ENCODE data around the gene MALRD1. TPM values are rescaled to one million over a fixed set of nuclear protein-coding genes. Genes with fewer than 3 reads are reported as not detected.

MALRD1 gene
- polyA plus RNA-seq, 1 donor: 109 TPM

DNA sequence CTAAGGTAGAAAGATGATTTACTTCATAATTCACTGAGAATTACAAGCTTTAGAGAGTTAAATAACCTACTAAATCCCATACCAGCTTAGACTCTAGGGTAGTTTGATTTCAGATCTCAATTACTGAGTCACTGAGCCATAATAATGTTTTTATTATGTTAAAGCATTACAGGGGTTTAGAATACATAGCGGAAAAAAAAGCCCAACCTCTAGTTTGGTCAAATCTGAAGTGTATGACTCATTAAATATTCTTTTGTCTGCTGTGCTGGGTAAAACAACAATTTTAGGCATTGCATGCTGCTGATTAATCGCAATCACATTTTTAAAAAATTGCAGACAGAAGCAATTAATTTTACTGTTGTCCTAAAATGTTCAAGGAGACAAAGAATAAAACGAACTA is 48.5 kb downstream of the MALRD1 start:
- peaks cover 20% of the 10 kb centered on the region for H3K36me3 ChIP-seq (ENCODE audit: control insufficient read depth, insufficient read depth, low read length)
- no peak for DNase-seq
- 95% methylated on average over 3 of the region's 3 CpGs for WGBS (ENCODE audit: insufficient coverage, low lambda C conversion rate)
- no peaks in the 10 kb centered on the region for H3K27me3 ChIP-seq (ENCODE audit: control insufficient read depth, insufficient read depth, low read length)
- no peak overlapping the region for H3K4me3 ChIP-seq (ENCODE audit: low read length)
- no peak overlapping the region for H3K27ac ChIP-seq (ENCODE audit: low read length)
- H3K9me3 ChIP-seq (ENCODE audit: control insufficient read depth, low read depth, low read length): no peaks in the 10 kb centered on the region
- no peaks in the 10 kb centered on the region for H3K4me1 ChIP-seq (ENCODE audit: control insufficient read depth, insufficient read depth, low read length)

GRCh38 chr10:19098803-19099202 is 50.2 kb downstream of the MALRD1 start:
- no peak for DNase-seq
- Histone ChIP-seq H3K27me3 (ENCODE audit: control insufficient read depth, insufficient read depth, low read length) (no peaks in the 10 kb centered on the region), H3K9me3 (ENCODE audit: control insufficient read depth, low read depth, low read length) (no peaks in the 10 kb centered on the region), H3K27ac (ENCODE audit: low read length) (no peak overlapping the region), H3K36me3 (ENCODE audit: control insufficient read depth, insufficient read depth, low read length) (peaks cover 27% of the 10 kb centered on the region), H3K4me1 (ENCODE audit: control insufficient read depth, insufficient read depth, low read length) (no peaks in the 10 kb centered on the region), H3K4me3 (ENCODE audit: low read length) (no peak overlapping the region)
- 100% methylated on average over 1 of the region's 7 CpGs for WGBS (ENCODE audit: insufficient coverage, low lambda C conversion rate)

DNA sequence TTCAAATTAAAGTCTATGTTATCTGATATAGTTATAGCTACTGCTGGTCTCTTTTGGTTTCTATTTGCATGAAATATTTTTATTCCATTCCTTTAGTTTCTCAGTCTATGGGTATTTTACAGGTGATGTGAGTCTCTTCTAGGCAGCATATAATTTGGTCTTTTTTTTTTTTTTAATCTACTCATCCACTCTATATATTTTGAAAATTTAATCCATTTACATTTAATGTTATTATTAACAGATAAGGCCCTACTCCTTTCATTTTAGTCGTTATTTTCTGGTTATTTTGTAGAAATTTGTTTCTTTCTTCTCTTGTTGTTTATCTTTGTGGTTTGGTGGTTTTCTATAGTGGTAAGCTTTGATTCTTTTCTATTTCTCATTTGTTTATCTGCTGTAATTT is 58.8 kb downstream of the MALRD1 start:
- no peak for DNase-seq
- H3K27me3 ChIP-seq (ENCODE audit: control insufficient read depth, insufficient read depth, low read length): no peaks in the 10 kb centered on the region
- H3K27ac ChIP-seq (ENCODE audit: low read length): no peak overlapping the region
- H3K9me3 ChIP-seq (ENCODE audit: control insufficient read depth, low read depth, low read length): peaks cover 16% of the 10 kb centered on the region
- WGBS (ENCODE audit: insufficient coverage, low lambda C conversion rate): 67% methylated on average over 1 of the region's 1 CpG
- H3K36me3 ChIP-seq (ENCODE audit: control insufficient read depth, insufficient read depth, low read length): peaks cover 20% of the 10 kb centered on the region
- H3K4me3 ChIP-seq (ENCODE audit: low read length): no peak overlapping the region
- no peaks in the 10 kb centered on the region for H3K4me1 ChIP-seq (ENCODE audit: control insufficient read depth, insufficient read depth, low read length)

DNA sequence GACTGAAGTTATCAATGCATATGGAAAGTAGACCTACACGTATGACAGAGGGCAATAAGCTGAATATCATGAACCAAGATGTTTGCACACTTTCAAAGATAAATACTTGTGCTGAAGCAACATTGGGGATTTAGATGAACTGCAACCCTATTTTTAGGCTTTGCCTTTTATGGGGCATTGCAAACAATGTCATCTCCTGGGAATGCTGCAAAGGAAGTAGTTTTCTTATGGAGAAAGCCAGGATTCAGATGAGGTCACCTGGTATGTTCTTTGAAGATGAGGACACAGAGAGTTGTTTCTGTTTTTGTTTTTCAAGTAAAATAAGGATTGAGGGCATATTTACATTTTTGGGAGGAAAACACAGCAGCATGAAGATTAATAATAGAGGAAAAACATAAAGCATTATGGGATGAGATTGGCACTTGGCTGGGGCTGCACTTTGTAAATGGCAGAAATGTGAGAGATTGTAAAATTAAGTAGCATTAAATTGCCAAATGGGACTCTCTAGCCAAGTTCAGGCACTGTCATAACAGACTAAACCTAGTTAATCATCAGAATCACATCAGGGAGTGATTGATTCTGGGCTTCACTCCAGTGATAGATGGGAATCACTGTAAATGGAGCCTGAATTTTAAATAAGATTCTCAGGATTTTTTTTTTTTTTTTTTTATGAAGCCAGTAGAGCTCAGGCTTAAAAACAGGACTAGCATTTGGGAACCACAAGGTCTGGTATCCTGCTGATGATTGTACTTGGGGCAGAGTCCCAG is 63.1 kb downstream of the MALRD1 start:
- H3K4me3 ChIP-seq (ENCODE audit: low read length): no peak overlapping the region
- 0% methylated on average over 1 of the region's 1 CpG for WGBS (ENCODE audit: insufficient coverage, low lambda C conversion rate)
- H3K27ac ChIP-seq (ENCODE audit: low read length): no peak overlapping the region
- DNase-seq: no peak
- no peaks in the 10 kb centered on the region for H3K4me1 ChIP-seq (ENCODE audit: control insufficient read depth, insufficient read depth, low read length)
- H3K36me3 ChIP-seq (ENCODE audit: control insufficient read depth, insufficient read depth, low read length): peaks cover 23% of the 10 kb centered on the region
- H3K9me3 ChIP-seq (ENCODE audit: control insufficient read depth, low read depth, low read length): peaks cover 10% of the 10 kb centered on the region
- H3K27me3 ChIP-seq (ENCODE audit: control insufficient read depth, insufficient read depth, low read length): no peaks in the 10 kb centered on the region

- no peaks in the 10 kb centered on the region for H3K27me3 ChIP-seq (ENCODE audit: control insufficient read depth, insufficient read depth, low read length)
- H3K36me3 ChIP-seq (ENCODE audit: control insufficient read depth, insufficient read depth, low read length): peaks cover 19% of the 10 kb centered on the region
- WGBS (ENCODE audit: insufficient coverage, low lambda C conversion rate): 86% methylated on average over 1 of the region's 1 CpG
- H3K4me3 ChIP-seq (ENCODE audit: low read length): no peak overlapping the region
- H3K27ac ChIP-seq (ENCODE audit: low read length): no peak overlapping the region
- H3K4me1 ChIP-seq (ENCODE audit: control insufficient read depth, insufficient read depth, low read length): no peaks in the 10 kb centered on the region
- no peak for DNase-seq
- H3K9me3 ChIP-seq (ENCODE audit: control insufficient read depth, low read depth, low read length): no peaks in the 10 kb centered on the region
These were observed 68.8 kb downstream of the MALRD1 start for GRCh38 chr10:19117438-19117837.

DNA sequence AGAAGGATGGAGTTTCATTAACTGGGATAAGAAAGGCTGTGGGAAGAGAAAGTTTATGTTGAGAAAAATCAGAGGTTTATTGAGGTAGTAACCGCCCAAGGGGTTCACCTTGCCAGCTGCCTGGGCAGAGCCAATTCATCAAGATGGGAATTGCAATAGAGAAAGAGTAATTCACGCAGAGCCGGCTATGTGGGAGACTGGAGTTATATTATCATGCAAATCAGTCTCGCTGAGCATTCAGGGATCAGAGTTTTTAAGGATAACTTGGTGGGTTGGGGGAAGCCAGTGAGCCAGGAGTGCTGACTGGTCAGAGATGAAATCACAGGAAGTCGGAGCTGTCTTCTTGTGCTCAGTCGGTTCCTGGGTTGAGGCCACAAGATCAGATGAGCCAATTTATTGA is 70.6 kb downstream of the MALRD1 start:
- H3K4me1 ChIP-seq (ENCODE audit: control insufficient read depth, insufficient read depth, low read length): no peaks in the 10 kb centered on the region
- no peak overlapping the region for H3K27ac ChIP-seq (ENCODE audit: low read length)
- no peaks in the 10 kb centered on the region for H3K9me3 ChIP-seq (ENCODE audit: control insufficient read depth, low read depth, low read length)
- 100% methylated on average over 1 of the region's 6 CpGs for WGBS (ENCODE audit: insufficient coverage, low lambda C conversion rate)
- peaks cover 22% of the 10 kb centered on the region for H3K36me3 ChIP-seq (ENCODE audit: control insufficient read depth, insufficient read depth, low read length)
- H3K4me3 ChIP-seq (ENCODE audit: low read length): no peak overlapping the region
- DNase-seq: no peak
- H3K27me3 ChIP-seq (ENCODE audit: control insufficient read depth, insufficient read depth, low read length): no peaks in the 10 kb centered on the region

DNA sequence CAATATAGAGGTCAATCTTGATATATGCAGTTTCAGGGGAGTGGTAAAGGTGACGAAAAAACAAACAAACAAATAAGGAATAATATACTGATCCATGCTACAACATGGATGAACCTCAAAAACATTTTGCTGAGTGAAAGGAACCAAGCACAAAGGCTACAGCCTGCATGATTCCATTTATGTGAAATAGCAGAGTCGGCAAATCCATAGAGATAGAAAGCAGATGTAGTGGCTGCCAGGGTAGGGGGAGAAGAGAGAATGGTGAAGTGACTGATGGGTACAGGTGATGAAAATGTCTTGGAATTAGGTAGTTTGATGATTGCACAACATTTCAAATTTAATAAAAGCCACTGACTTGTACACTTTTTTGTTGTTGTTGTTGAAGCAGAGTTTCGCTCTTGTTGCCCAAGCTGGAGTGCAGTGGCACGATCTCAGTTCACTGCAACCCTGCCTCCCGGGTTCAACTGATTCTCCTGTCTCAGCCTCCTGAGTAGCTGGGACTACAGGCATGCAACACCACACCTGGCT is 71.8 kb downstream of the MALRD1 start:
- Histone ChIP-seq H3K9me3 (ENCODE audit: control insufficient read depth, low read depth, low read length) (no peaks in the 10 kb centered on the region), H3K27ac (ENCODE audit: low read length) (no peak overlapping the region), H3K27me3 (ENCODE audit: control insufficient read depth, insufficient read depth, low read length) (no peaks in the 10 kb centered on the region), H3K36me3 (ENCODE audit: control insufficient read depth, insufficient read depth, low read length) (peaks cover 19% of the 10 kb centered on the region), H3K4me3 (ENCODE audit: low read length) (no peak overlapping the region), H3K4me1 (ENCODE audit: control insufficient read depth, insufficient read depth, low read length) (no peaks in the 10 kb centered on the region)
- DNase-seq: no peak
- WGBS (ENCODE audit: insufficient coverage, low lambda C conversion rate): 100% methylated on average over 2 of the region's 5 CpGs

- 88% methylated on average over 1 of the region's 4 CpGs for WGBS (ENCODE audit: insufficient coverage, low lambda C conversion rate)
- Histone ChIP-seq H3K9me3 (ENCODE audit: control insufficient read depth, low read depth, low read length) (no peaks in the 10 kb centered on the region), H3K36me3 (ENCODE audit: control insufficient read depth, insufficient read depth, low read length) (peaks cover 23% of the 10 kb centered on the region), H3K27me3 (ENCODE audit: control insufficient read depth, insufficient read depth, low read length) (no peaks in the 10 kb centered on the region), H3K27ac (ENCODE audit: low read length) (no peak overlapping the region), H3K4me1 (ENCODE audit: control insufficient read depth, insufficient read depth, low read length) (no peaks in the 10 kb centered on the region), H3K4me3 (ENCODE audit: low read length) (no peak overlapping the region)
- DNase-seq: no peak
These were observed 85.4 kb downstream of the MALRD1 start for GRCh38 chr10:19133992-19134391.

- no peaks in the 10 kb centered on the region for H3K9me3 ChIP-seq (ENCODE audit: control insufficient read depth, low read depth, low read length)
- no peak overlapping the region for H3K27ac ChIP-seq (ENCODE audit: low read length)
- no peak overlapping the region for H3K4me3 ChIP-seq (ENCODE audit: low read length)
- no peak for DNase-seq
- H3K36me3 ChIP-seq (ENCODE audit: control insufficient read depth, insufficient read depth, low read length): peaks cover 22% of the 10 kb centered on the region
- H3K4me1 ChIP-seq (ENCODE audit: control insufficient read depth, insufficient read depth, low read length): no peaks in the 10 kb centered on the region
- H3K27me3 ChIP-seq (ENCODE audit: control insufficient read depth, insufficient read depth, low read length): no peaks in the 10 kb centered on the region
- 100% methylated on average over 2 of the region's 4 CpGs for WGBS (ENCODE audit: insufficient coverage, low lambda C conversion rate)
These were observed 94.4 kb downstream of the MALRD1 start for GRCh38 chr10:19142967-19143366.

- no peaks in the 10 kb centered on the region for H3K9me3 ChIP-seq (ENCODE audit: control insufficient read depth, low read depth, low read length)
- H3K4me1 ChIP-seq (ENCODE audit: control insufficient read depth, insufficient read depth, low read length): no peaks in the 10 kb centered on the region
- no peak overlapping the region for H3K4me3 ChIP-seq (ENCODE audit: low read length)
- H3K36me3 ChIP-seq (ENCODE audit: control insufficient read depth, insufficient read depth, low read length): peaks cover 27% of the 10 kb centered on the region
- 100% methylated on average over 1 of the region's 4 CpGs for WGBS (ENCODE audit: insufficient coverage, low lambda C conversion rate)
- no peaks in the 10 kb centered on the region for H3K27me3 ChIP-seq (ENCODE audit: control insufficient read depth, insufficient read depth, low read length)
- H3K27ac ChIP-seq (ENCODE audit: low read length): no peak overlapping the region
- no peak for DNase-seq
These were observed 95.6 kb downstream of the MALRD1 start for GRCh38 chr10:19144206-19144605.

DNA sequence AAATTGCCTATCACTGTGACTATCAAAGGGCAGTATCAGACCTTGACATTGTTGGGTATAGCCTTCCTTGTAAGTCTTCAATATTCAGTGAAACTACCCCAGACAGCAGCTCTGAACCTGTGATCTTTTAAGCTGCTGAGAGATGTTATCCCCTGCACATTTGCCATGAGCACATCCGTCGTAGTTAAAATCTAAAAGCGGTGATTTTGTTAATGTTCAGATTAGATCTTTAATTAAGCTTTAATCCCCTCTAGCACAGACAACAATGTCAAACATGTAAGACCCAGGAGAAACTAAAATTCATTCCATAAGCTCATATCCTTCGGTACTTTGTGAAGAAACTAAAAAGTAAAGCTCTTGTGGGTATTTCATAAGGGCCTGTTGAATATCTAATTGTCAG is 105.8 kb downstream of the MALRD1 start:
- Histone ChIP-seq H3K9me3 (ENCODE audit: control insufficient read depth, low read depth, low read length) (no peaks in the 10 kb centered on the region), H3K27ac (ENCODE audit: low read length) (no peak overlapping the region), H3K27me3 (ENCODE audit: control insufficient read depth, insufficient read depth, low read length) (no peaks in the 10 kb centered on the region), H3K4me1 (ENCODE audit: control insufficient read depth, insufficient read depth, low read length) (no peaks in the 10 kb centered on the region), H3K4me3 (ENCODE audit: low read length) (no peak overlapping the region), H3K36me3 (ENCODE audit: control insufficient read depth, insufficient read depth, low read length) (peaks cover 26% of the 10 kb centered on the region)
- DNase-seq: no peak
- WGBS (ENCODE audit: insufficient coverage, low lambda C conversion rate): 100% methylated on average over 1 of the region's 4 CpGs

Measured in large intestine (tissue), 3 donors.